Measurements from ENCODE around the gene ANO10.

The ANO10 gene

DNA sequence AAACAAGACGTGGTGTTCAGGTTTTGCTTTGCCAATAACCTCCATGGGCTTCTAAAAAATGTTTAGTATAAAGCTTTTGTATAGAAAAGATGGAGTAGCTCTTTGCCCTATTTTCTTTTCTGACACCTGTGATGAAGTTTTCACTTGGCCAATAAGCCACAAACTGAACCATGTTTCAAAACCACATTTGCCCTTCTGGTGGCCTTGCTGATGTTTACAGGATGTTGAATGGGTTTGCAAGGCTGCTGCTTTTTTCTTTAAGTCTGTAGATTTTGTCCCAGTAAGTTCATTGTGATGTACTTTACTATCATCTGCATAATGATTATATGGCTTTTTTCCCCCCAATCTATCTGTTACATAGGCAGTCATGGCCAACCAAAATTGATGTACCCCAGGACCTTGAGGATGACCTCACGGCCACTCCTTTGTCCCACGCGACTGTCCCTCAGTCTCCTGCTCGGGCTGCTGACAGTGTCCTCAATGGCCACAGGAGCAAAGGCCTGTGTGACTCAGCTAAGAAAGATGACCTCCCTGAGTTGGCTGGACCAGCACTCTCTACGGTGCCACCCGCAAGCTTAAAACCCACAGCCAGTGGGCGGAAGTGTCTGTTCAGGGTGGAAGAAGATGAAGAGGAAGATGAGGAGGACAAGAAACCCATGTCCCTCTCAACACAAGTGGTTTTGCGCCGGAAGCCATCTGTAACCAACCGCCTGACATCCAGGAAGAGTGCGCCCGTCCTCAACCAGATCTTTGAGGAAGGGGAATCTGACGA lies 274.6 kb downstream of the ANO10 start:
- DNase-seq (ENCODE audit: low read depth) = no peak

DNA sequence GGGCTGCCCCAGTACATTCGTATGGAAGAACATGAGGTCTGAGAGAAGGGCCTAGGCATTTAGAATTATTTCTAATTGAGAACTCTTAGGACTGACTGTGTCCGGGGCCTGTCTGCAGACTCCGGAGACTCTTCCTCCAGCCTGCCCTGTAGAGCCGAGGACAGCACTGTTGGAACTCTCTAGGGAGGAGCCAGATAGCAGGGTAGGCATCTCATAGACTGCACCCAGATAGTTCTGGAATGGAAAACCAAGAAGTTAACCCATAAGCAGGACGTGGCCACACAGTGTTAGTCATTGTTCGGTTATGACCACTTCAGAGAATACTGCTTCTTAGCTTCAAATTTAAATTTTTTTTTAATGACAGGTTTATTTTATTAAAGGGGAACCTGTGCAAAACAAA lies 275.9 kb downstream of the ANO10 start:
- DNase-seq (ENCODE audit: low read depth) = peak; percentile 21

DNA sequence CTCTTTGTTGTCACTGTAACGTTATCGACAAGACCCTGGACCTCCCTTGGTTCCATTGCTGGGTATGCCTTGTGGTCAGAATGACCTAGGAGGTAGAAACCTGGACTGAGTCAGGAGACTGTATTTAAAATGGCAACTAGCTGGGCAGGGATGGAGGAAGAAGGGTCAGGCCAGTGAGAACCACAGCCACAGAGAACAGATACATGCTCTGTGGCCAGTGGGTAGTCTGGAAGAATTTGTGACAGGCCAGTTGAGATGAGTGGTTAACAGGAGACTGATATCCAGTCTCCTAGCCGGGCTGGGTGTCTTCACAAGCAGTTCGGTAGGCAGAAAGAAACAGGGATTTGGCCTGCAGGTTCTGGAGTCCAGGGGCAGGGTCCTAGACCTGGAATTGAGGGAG lies 276.6 kb downstream of the ANO10 start:
- DNase-seq (ENCODE audit: low read depth) = no peak

DNA sequence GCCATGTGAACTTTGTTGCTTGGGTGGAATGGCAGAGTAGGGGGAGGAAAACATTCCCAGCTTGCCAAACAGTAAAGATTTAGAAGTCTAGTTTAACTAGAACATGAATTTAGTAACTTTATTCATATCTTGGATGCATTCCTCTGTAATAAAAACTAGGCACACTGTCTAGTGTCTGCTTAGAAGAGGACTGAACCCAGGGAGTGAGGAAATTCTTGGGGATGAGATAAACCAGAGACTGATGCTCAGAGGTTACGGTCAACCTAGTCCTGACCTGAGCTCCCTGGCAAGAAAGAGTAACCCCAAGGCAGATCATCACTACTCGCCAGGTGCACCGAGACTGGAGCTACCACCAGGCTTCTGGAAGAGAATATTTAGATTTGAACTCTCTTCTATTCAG lies 277.3 kb downstream of the ANO10 start:
- DNase-seq (ENCODE audit: low read depth) = no peak

DNA sequence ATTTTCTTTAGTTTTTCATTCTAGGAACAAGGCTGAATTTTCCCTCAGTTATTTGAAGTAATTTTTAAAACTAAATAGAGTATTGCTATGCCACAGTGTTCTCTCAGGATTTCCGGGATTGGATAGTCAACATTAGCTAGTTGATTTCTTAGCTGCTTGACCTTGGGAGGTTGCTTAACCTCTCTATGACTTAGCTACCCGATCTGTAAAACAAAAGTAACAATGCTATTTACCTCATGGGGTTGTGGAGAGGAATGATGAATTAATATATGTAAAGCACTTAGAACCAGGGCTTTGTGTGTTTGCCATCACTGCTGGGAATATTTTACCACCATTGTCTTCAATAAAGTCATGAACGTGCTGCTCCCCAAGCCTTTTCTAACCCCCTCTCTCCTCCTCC lies 278.0 kb downstream of the ANO10 start:
- DNase-seq (ENCODE audit: low read depth) = no peak

DNA sequence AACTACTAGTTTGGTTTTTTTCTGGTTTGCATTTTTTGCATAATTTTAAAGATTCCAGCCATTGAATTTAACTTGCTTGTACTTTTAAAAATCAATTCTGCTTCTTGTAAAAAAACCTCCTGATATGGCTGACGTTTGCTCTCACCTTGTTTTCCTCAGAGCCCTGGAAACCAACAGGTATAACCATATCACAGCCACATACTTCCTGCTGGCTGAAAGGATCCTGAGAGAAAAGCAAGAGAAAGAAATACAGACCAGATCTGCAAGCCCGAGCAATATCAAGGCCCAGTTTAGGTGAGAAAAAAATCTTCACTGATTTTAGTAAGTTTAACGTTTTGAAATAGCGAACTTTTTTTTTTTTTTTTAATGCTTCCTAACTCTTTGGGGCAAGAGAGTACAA lies 278.6 kb downstream of the ANO10 start:
- DNase-seq (ENCODE audit: low read depth) = no peak

DNA sequence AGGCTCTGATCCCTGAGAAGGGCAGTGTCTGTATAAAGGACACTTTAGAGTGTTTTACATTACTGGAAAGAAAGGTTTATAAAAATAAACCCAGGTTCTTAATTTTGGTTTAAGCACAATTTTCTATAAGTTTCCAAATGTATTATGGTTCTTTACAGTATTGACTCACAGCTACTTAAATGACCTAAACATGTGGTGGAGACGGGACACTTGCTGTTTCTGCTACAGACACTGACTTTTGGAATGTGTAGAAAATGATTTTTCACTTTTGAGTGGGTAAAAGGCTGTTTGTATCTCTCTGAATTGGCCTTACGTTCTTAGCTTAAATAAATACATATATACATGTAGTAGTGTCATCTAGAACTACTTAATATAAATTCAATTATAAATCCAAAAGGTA lies 280.0 kb downstream of the ANO10 start:
- no peak for DNase-seq (ENCODE audit: low read depth)

DNA sequence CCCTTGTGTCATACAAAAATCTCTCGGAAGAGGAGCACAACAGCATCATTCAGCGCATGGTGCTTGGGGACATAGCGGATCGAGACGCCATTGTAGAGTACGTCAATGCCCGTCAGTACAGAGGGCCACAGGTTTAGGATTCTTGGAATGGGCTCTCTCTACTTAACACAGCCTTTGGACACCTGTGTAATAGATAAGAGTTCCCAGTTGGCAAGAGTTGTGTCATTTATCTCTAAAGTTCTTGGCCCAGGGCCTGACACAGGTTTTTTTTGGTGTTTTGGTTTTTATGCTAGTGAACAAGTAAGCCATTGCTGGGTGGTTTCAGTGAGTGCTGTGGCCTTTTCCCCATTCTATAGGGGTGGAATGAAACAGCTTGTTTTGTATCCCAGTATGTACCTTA lies 281.4 kb downstream of the ANO10 start:
- no peak for DNase-seq (ENCODE audit: low read depth)

DNA sequence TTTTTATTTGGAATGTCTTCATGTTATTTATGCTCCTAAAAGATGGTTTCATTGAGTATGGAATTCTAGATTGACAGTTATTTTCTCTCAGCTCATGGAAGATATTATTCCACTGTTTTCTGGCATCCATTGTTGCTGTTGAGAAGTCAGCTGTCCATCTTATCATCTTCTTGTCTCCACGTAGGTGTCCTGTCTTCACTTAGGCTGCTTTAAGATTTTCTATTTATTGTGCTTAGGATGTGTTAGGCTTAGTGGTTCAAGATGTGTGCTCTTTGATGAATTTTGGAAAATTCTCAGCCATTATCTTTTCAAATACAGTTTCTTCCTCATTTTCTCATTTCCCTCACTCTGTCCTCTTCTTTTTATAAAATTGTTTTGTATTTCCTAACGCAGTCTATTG lies 283.5 kb downstream of the ANO10 start:
- DNase-seq (ENCODE audit: low read depth) = no peak

DNA sequence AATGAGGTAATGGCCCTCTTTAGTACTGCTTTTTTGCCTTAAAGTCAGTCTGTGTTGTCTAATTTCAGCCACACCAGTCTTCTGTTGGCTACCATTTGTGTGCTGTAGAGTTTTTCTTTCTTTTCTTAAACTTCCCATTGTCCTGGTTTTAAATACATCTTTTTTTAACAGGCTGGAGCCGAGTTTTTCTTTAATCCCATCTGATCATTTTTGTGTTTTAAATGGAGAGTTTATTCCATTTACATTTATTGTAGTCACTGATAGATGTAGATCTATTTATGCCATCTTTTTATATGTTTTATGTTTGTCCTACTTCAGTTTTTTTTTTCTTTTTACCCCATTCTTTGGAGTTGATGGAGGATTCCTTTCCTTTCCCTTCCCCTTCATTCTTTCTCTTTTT lies 286.0 kb downstream of the ANO10 start:
- DNase-seq (ENCODE audit: low read depth) = no peak

DNA sequence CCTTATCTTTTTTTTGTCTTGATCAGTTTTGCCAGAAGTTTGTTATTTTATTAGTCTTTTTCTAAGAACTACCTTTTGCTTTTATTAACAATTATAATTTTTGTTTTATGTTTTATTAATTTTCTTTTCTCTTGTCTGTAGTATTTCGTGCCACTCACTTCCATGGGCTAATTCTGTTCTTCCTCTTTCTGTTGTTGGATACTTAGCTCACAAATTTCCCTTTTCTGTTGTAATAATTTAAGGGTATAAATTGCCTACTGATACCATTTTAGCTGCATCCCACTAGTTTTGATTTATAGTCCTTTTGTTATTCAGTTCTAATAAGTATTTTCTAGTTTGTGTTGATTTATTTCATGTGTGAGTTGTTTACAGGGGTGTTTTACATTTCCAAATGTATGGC lies 286.8 kb downstream of the ANO10 start:
- no peak for DNase-seq (ENCODE audit: low read depth)

DNA sequence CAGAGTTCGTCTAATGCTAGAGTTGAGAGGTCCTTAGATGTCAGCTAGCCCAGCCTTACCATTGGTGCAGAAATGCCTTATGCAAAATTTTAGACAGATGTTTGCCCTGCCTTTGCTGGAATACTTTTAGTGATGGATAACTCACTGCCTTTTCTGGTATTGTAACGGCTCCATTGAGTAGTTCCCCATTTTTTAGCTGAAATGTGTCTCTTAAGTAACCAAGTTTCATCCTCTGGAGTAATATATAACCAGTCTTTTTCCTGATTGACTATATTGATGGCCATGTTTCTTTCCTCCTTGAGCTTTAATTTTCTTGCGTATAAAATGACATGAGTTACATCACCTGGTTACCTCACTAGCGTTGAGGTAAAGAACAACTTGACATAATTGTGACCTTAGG lies 290.4 kb downstream of the ANO10 start:
- DNase-seq (ENCODE audit: low read depth) = no peak

DNA sequence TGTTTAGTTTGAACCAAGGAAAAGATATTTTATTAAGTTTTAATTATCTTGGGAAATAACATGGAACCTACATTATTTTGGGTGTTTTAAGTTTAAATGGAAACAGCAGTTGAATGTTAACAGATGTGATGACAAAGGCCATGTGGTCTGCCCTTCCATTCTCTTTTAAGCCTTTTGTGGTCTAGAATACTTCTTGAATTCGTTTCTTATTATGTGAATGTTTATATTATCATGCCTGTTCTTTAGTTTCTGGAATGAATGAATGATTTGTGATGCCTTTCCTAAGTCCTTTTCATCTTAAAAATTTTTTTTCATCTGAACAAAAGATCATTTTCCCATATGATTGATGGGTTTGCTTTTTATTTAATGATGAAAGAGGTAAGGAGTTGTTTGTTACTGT lies 290.8 kb downstream of the ANO10 start:
- no peak for DNase-seq (ENCODE audit: low read depth)

DNA sequence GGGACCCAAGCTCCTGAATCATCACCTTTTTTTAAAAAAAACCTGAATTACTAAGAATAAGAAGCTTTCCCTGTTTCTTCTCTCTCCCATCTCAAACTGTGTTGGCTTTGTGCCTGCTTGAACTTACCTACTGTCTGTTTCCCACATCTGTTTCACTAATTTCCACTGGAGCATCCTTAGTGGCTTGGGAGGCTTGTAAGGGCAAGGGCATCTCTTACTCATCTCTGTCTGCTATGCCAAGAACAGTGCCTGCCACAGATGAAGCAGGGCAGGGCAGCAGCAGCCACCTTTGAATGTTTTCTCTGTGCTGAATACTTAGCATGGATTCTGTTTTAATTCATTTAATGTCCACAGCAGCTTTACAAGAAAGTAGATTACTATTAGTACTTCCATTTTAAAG lies 293.2 kb downstream of the ANO10 start:
- no peak for DNase-seq (ENCODE audit: low read depth)

DNA sequence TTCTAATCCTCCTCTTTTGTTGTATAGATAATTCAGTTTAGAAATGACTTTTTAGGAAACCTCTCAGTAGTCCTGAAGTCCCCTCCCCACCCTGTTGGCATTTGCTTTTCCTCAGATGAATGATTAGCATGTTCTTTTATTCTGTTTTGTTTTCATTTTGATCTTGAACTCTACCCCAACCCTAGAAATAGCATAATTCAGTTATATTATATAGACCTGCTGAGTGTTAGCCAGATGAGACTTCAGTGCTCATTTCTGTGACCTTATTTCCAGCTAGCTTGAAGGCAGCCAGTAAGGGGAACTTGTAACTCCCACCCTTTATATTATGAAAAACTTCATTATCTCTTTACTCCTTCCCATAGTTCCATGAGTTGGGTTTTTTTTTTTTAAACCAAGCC lies 294.2 kb downstream of the ANO10 start:
- DNase-seq (ENCODE audit: low read depth) = no peak

DNA sequence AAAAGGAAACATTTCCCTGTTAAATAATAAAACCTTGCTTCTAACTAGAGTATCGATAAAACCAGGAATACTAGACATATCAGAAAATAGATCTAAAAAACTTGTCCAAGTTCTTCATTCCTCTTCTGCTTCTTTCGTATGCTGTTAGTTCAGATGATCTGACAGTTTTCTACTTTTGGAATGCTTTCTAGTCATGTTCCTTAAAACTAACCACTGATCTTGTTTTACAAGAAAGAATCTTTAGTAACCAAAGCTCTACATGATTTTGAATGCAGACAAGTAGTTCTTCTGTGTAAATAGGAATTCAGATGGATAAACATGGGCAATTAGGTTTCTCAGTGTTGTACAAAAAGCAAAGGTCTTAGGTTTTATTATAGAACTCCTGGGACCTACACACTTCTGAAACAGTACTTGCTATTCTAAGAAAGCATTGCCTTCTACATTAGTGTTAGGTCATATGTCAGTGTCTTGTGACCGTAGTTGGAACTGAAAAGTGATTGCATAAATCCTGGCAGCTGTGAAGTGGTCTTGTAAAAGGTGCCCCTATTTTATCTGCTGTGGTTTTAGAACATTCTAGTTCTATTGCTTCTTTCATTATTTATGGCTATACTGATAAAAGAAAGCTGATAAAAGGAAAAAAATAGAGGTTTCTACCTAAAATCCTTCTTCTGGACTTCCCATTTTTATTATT lies 294.8 kb downstream of the ANO10 start:
- no peak for DNase-seq (ENCODE audit: low read depth)

DNA sequence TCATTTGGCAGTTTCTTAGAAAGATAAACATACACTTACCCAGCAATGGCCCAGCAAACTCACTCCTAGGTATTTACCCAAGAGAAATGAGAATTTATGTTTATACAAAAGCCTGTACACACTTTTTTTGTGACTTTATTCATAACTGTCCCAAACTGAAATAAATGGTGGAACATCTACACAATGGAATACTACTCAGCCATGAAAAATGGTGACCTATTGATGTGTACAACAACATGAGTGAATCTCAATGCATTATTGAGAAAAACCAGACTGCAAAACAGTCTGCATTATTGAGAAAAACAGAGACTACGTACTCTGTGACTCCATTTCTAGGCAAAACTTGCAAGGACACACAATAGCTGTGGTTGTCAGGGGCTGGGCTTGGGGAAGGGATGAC lies 298.3 kb downstream of the ANO10 start:
- DNase-seq (ENCODE audit: low read depth) = no peak

DNA sequence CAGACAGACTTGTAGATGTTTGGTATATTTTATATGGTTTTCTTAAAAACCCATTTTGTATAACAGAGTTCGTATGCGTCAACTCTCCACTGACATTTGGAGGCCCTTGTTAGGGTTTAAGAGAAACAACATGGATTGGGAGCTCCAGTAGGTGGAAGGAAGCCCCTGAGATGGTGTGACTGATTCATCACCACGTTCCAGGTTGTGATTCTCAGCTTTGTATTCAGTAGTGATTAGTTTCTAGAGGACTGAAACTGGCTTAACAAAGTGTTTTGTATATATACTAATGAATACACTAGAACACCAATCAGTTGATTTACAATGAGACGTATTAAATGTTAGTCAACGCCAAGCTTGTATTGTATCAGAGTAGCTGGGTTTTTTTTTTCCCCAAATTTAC lies 301.5 kb downstream of the ANO10 start:
- no peak for DNase-seq (ENCODE audit: low read depth)

DNA sequence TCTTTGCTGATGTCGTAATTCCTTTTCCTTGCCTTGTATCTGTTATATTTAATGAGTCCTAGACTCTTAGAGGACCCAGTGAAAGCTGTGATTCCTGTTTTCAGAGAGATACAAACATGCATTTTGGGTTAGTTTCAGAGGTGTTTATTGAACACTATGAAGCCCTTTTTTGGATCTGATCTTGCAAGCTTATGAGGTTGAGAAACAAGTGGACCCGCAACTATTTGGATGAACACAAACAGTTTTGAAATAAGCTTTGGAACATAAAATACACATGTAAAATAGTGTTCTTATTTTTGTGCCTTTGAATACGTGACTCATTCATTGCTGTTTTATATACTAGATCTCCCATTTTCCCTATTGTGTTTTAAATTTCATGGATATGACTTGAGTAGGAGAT lies 302.0 kb downstream of the ANO10 start:
- DNase-seq (ENCODE audit: low read depth) = no peak

DNA sequence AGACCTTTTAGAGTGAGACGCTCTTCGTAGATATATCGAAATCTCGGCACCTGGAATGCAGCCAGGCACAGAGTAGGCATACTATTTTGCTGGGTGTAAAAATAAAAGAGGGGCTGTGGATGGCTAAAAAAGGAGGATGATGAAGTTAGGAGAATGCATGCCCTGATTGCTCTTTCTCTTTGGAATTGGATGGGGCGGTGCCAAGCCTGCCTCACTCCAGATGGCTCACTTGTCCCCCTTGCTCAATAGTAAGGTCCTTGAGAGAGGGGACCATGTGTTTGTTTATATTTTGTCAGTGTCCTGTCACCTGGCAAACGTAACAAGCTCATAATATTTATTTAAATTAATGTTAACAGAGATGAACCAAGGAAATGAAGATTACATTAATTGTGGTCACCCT lies 302.4 kb downstream of the ANO10 start:
- DNase-seq (ENCODE audit: low read depth) = no peak

DNA sequence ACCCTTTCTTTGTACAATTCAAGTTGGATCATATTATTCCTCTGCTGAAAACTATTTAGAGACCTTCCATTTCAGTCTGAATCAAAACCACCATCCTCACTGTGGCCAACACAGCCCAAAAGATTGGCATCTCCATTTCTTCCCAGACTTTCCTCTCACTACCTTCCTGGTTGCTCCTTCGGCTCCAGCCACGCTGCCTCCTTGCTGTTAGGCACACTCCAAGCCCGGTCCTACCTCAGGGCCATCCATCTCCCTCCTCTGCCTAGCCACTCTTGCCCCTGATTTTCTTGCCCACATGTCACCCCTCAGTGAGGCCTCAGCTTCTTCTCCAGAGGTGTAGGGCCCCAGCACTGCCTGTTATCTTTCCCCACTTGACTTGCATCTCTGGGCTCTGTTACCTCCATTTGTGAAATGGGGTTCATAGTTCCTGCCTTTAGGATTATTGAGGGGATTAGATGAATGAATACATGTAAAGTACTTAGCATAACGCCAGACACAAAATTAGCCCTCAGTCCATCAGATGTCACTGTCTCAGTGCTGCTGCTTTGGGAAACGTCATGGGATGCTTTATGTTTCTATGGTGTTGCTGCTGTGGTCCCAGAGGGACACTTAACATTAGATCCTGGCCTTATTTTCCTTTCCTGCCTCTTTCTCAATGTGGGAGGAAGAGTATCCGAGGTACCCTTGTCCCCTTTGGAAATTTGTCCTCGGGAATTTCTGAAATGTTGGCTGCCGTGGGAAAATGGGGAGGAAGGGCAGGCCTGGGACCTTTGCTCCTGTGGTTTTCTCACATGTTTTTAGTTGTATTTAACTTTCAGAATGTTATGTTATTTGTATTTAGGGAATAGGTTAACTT lies 304.1 kb downstream of the ANO10 start:
- peak; percentile 27 for DNase-seq (ENCODE audit: low read depth)

DNA sequence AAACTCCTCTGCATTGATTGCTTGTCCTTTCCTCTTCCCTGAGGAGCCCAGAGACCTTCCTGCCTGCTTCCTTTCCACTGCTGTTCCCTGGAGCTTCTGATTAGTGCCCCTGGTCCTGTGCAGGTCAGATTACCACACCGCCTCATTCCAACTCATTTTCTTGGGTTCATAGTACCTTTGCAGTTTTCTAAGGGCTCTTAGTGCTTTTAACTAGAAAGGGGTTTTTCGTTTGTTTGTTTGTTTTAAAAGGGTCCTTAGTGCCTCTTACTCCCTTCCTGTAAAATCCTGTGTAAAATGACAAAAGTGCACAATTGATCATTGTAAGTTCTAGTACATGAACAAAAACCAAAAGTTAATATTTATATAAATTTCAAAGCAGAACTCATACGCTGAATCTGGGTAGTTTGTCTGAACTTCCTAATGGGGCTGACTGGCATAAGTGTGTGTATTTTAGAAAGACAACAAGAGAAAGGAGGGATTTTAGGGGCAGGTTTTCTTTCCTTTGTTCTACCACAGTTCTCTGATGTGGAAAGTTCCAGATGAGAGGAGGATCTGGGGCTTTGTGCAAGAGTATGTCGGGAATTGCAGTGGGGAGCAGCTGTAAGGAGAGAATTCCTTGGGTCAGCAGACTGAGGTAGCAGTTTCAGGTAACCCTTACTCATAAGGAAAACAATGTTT lies 304.9 kb downstream of the ANO10 start:
- DNase-seq (ENCODE audit: low read depth) = no peak

Measured in stromal cell of bone marrow (primary cell).